ENCODE data around the gene SLFN11. TPM values are rescaled to one million over a fixed set of nuclear protein-coding genes. Genes with fewer than 3 reads are reported as not detected.

Gene SLFN11
- total and polyA plus RNA-seq, 2 of the 8 experiments (the other 6 are each of a cell fraction or from before 2014, with no cell fraction given): 0.11 to 0.28 TPM

DNA sequence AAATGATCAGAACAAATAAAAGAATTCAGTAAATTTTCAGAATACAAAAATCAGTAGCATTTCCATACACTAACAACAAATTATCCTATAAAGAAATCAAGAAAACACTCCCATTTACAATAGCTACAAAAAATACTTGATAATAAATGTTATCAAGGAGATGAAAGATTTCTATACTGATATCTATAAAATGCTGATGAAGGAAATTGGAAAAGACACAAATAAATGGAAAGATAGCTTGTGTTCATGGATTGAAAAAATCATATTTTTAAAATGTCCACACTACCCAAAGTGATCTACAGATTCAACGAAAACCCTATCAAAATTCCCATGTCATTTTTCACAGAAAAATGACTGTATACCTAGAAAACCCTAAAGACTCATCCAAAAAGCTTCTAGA is 40.8 kb upstream of the SLFN11 start:
- H4K91ac ChIP-seq (replicated peaks; ENCODE audit: insufficient read length, low read length): no peak overlapping the region
- no peak overlapping the region for H3K4me2 ChIP-seq (ENCODE audit: insufficient read depth in 1 of 2, low read depth in 2 of 2, low read length in 2 of 2)
- H3K36me3 ChIP-seq (ENCODE audit: control insufficient read depth in 2 of 4, insufficient read depth in 4 of 4, low read length in 3 of 4): no peaks in the 10 kb centered on the region; a peak in 1 of 8 replicates
- H3K23me2 ChIP-seq (ENCODE audit: low read depth, low read length): no peaks in the 10 kb centered on the region
- no peak overlapping the region for H3K18ac ChIP-seq (ENCODE audit: extremely low read depth, low read length)
- POLR2A ChIA-PET (ENCODE audit: partially characterized antibody): no interaction called here
- H3K79me1 ChIP-seq (ENCODE audit: low read depth, low read length): no peaks in the 10 kb centered on the region
- H2BK120ac ChIP-seq (replicated peaks; ENCODE audit: low read depth, low read length): no peak overlapping the region
- H3K14ac ChIP-seq (ENCODE audit: insufficient read length): no peak overlapping the region
- H2AK5ac ChIP-seq (ENCODE audit: low read depth, low read length): no peak overlapping the region
- no peaks in the 10 kb centered on the region for H3K4me1 ChIP-seq (replicated peaks in 1 of 4; ENCODE audit: control insufficient read depth in 3 of 4, insufficient read depth in 4 of 4, low read length in 3 of 4)
- no peak overlapping the region for H3K4ac ChIP-seq (replicated peaks; ENCODE audit: insufficient read length, low read depth, low read length)
- H2BK20ac ChIP-seq (ENCODE audit: low read length): no peak overlapping the region
- H2BK5ac ChIP-seq (ENCODE audit: low read depth, low read length): no peak overlapping the region
- H3K27me3 ChIP-seq (replicated peaks in 1 of 4; ENCODE audit: control insufficient read depth in 3 of 4, extremely low read depth in 1 of 4, insufficient read depth in 3 of 4, low read length in 3 of 4): no peaks in the 10 kb centered on the region
- no peak overlapping the region for H3K56ac ChIP-seq (replicated peaks; ENCODE audit: insufficient read length, low read depth, low read length)
- H3K9me3 ChIP-seq (ENCODE audit: insufficient read depth in 2 of 2, low read depth in 1 of 2, low read length in 1 of 2): no peaks in the 10 kb centered on the region
- H4K8ac ChIP-seq (ENCODE audit: extremely low read depth, insufficient read depth, low read length): no peak overlapping the region
- WGBS, 2 experiments (ENCODE audit: extremely low coverage in 1 of 2, insufficient coverage in 1 of 2, insufficient read length in 1 of 2, insufficient replicate concordance in 2 of 2, low coverage in 1 of 2, low lambda C conversion rate in 2 of 2, missing lambda C conversion rate in 1 of 2): 100% methylated on average over 1 of the region's 1 CpG; no CpG with 5 or more reads in 1 of the 2 experiments
- no peaks in the 10 kb centered on the region for H3K79me2 ChIP-seq (ENCODE audit: control insufficient read depth in 1 of 2, insufficient read depth in 2 of 2, low read length in 2 of 2)
- H4K20me1 ChIP-seq (replicated peaks in 1 of 2; ENCODE audit: control insufficient read depth in 1 of 2, insufficient read depth in 2 of 2, low read length in 2 of 2): no peaks in the 10 kb centered on the region
- H2BK12ac ChIP-seq (ENCODE audit: low read depth, low read length): no peak overlapping the region
- H3K4me3 ChIP-seq (ENCODE audit: extremely low read depth in 1 of 4, insufficient read depth in 2 of 4, low read depth in 3 of 4, low read length in 4 of 4): no peak overlapping the region
- no peak overlapping the region for H2AFZ ChIP-seq (ENCODE audit: low read length)
- H3K23ac ChIP-seq (ENCODE audit: insufficient read length): no peak overlapping the region
- no peak for TF ChIP-seq CEBPB (IDR thresholded peaks at IDR 0.05; ENCODE audit: low read depth, low read length)
- TF ChIP-seq SIRT6 (IDR thresholded peaks at IDR 0.05; ENCODE audit: low read length): no peak
- TF ChIP-seq ZNF274 (IDR thresholded peaks at IDR 0.05; ENCODE audit: borderline replicate concordance, extremely low read depth, low read length): no peak
- no peak for TF ChIP-seq HDAC2 (IDR thresholded peaks at IDR 0.05; ENCODE audit: borderline replicate concordance in 1 of 2, low read depth in 2 of 2, low read length in 2 of 2)
- TF ChIP-seq SP2 (IDR thresholded peaks at IDR 0.05; ENCODE audit: low read length): no peak
- TF ChIP-seq NRF1 (IDR thresholded peaks at IDR 0.05; ENCODE audit: low read depth, low read length): no peak
- no peak for TF ChIP-seq BRCA1 (IDR thresholded peaks at IDR 0.05; ENCODE audit: low read depth, low read length)
- no peak for TF ChIP-seq POLR2A (IDR thresholded peaks at IDR 0.05; ENCODE audit: control extremely low read depth in 1 of 2, low read depth in 2 of 2, low read length in 2 of 2)
- TF ChIP-seq FOSL1 (IDR thresholded peaks at IDR 0.05; ENCODE audit: insufficient read depth, low read depth, low read length): no peak
- no peak for TF ChIP-seq CBX8 (IDR thresholded peaks at IDR 0.05; ENCODE audit: borderline replicate concordance, low read depth, low read length)
- no peak for TF ChIP-seq RXRA (IDR thresholded peaks at IDR 0.05; ENCODE audit: insufficient read depth, low read depth, low read length)
- TF ChIP-seq RAD21 (IDR thresholded peaks at IDR 0.05 in 1 of 2, conservative IDR thresholded peaks at IDR 0.05 in 1 of 2; ENCODE audit: low read depth in 2 of 2, low read length in 2 of 2): no peak
- no peak for TF ChIP-seq SIN3A (conservative IDR thresholded peaks at IDR 0.05 in 1 of 2, IDR thresholded peaks at IDR 0.05 in 1 of 2; ENCODE audit: low read depth in 1 of 2, low read length in 2 of 2)
- H2BK15ac ChIP-seq (ENCODE audit: low read length): no peak overlapping the region
- FAIRE-seq (no peak), DNase-seq (ENCODE audit: low read depth in 1 of 2, low spot score in 2 of 2) (no peak)
- H3K9ac ChIP-seq (replicated peaks in 1 of 4; ENCODE audit: extremely low read depth in 1 of 4, low read depth in 3 of 4, low read length in 3 of 4): no peak overlapping the region
- CTCF ChIA-PET (ENCODE audit: partially characterized antibody): interaction anchor here (1.3 kb wide), 1 partner anchor 14 kb away, joined by 4 read pairs; no protein-coding TSS in a partner anchor
- no peak overlapping the region for H3K27ac ChIP-seq (ENCODE audit: low read depth, low read length)
- no peak overlapping the region for H4K5ac ChIP-seq (ENCODE audit: insufficient read length, low read depth, low read length)

Data from H1 (cell line).